Panc1 (cell line): ENCODE results near the gene CFAP97D1. TPM values are rescaled to one million over a fixed set of nuclear protein-coding genes. Genes with fewer than 3 reads are reported as not detected.

ENCODE experiments used
- ATAC-seq: fragments of 200-7000 bp; cut with Tn5 transposase; 2 replicates; pipeline ENCODE4 v1.9.1; 2020; ENCODE audit warnings: mild to moderate bottlenecking, moderate library complexity
- BruUV-seq: library from RNA; stranded (reverse); fragments of 400-500 nt; replicated peaks from 2 replicates; lab custom pipeline; 2021; lab: Mats Ljungman, UMichigan
- CTCF ChIA-PET: fragments of 300-600 bp; sonication (Branson Sonifier 250); formaldehyde crosslinking; loops from one replicate; lab custom pipeline; 2022; ENCODE audit warnings: antibody characterized with exemption; lab: Charles Lee
- POLR2A ChIA-PET: fragments of 300-600 bp; sonication (Branson Sonifier 250); formaldehyde crosslinking; loops from one replicate; lab custom pipeline; 2022; ENCODE audit warnings: antibody characterized with exemption; lab: Charles Lee
- DNase-seq: peaks from one replicate; pipeline ENCODE4 v3.0.0-alpha.2; 2010; ENCODE audit warnings: low read depth, low spot score
- H3K27ac ChIP-seq: 2 replicates; pipeline ENCODE4 v1.5.1; 2011; ENCODE audit warnings: mild to moderate bottlenecking, low read length, inconsistent platforms
- H3K27me3 ChIP-seq: fragments of 200-500 bp; sonication (Bioruptor generic); 2 replicates; pipeline ENCODE4 v1.6.0; 2014; ENCODE audit warnings: low read length, inconsistent platforms; ENCODE audit not compliant: control insufficient read depth, insufficient read depth
- H3K36me3 ChIP-seq: fragments of 200-500 bp; sonication (Bioruptor generic); 2 replicates; pipeline ENCODE4 v1.5.1; 2014; ENCODE audit warnings: inconsistent platforms, mild to moderate bottlenecking, low read length, moderate library complexity; ENCODE audit not compliant: control insufficient read depth, insufficient read depth
- H3K4me1 ChIP-seq: 2 replicates; pipeline ENCODE4 v1.5.1; 2011; ENCODE audit warnings: inconsistent platforms, mild to moderate bottlenecking, low read length, moderate library complexity; ENCODE audit not compliant: control insufficient read depth, insufficient read depth
- H3K4me3 ChIP-seq, 2 experiments: 2 replicates each; pipeline ENCODE4 v1.5.1; 2011 to 2012; ENCODE audit warnings: low read depth in 2 of 2, low read length in 2 of 2, mild to moderate bottlenecking in 2 of 2, inconsistent platforms in 1 of 2, moderate library complexity in 1 of 2
- H3K9me3 ChIP-seq: fragments of 200-500 bp; sonication (Bioruptor generic); 2 replicates; pipeline ENCODE4 v1.5.1; 2014; ENCODE audit warnings: low read depth, mild to moderate bottlenecking, inconsistent platforms, low read length, moderate library complexity; ENCODE audit not compliant: control insufficient read depth, insufficient read depth
- POLR2AphosphoS5 ChIP-seq: IDR thresholded peaks from 2 replicates; pipeline ENCODE4 v1.6.1; 2012; ENCODE audit warnings: mild to moderate bottlenecking, low read depth, low read length, moderate library complexity
- SIN3A ChIP-seq: IDR thresholded peaks from 2 replicates; pipeline ENCODE4 v1.6.1; 2012; ENCODE audit warnings: low read depth, mild to moderate bottlenecking, low read length, moderate library complexity, borderline replicate concordance; ENCODE audit not compliant: insufficient read depth
- TCF7L2 ChIP-seq: IDR thresholded peaks from 2 replicates; pipeline ENCODE4 v1.6.1; 2011; ENCODE audit warnings: mild to moderate bottlenecking, low read depth, low read length, inconsistent platforms
- in situ Hi-C: cut with HindIII; loops from 2 replicates; pipeline ENCODE4 v1.10.0; 2016; ENCODE audit warnings: low sequenced_read_pairs, low pct_unique_long_range_greater_than_20kb
- intact Hi-C: fragments of 100-400 bp; cut with micrococcal nuclease; formaldehyde crosslinking; loops from one replicate; pipeline ENCODE4 v1.10.0; 2022; ENCODE audit not compliant: unreplicated experiment
- total RNA-seq: library from RNA; stranded (reverse); gene quantifications from one replicate; pipeline ENCODE4 v1.2.1, GENCODE V29; 2021; ENCODE audit not compliant: unreplicated experiment
- TF ChIP-seq, protein P1 (sequence below), 2 experiments: IDR thresholded peaks; 2 replicates each; pipeline ENCODE4 v1.6.1; 2011 to 2012; ENCODE audit warnings: low read depth in 2 of 2, control low read depth in 1 of 2, low read length in 1 of 2, mild to moderate bottlenecking in 1 of 2, moderate library complexity in 1 of 2; ENCODE audit not compliant: insufficient read depth in 1 of 2
- TF ChIP-seq, protein P2 (sequence below): fragments of 450-650 bp; IDR thresholded peaks from 2 replicates; pipeline ENCODE4 v1.5.1; 2017; ENCODE audit warnings: mild to moderate bottlenecking

CFAP97D1 gene
- total RNA-seq, 1 experiment from 2014 or later, result not detected

DNA sequence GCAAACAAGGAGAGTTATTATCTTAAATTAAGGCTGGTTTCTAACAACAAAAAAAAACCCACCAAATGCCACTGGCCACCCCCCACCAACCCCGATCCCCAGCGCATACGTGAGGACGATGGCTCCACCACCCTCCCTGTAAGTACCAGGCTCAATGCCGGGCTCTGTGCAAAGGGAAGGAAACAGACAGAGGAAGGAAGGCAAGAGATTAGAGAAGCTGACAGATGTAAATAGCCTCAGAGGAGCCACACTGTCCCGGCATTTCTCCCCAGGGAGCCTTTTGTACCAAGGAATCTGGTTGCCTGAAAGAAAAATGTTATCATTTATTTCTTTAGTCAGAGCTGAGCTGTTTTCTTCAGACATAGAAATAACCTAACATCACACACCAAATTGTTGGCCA, 34.7 kb upstream of the CFAP97D1 start:
- CTCF ChIA-PET, result no interaction called here
- no peaks in the 10 kb centered on the region for H3K36me3 ChIP-seq
- ATAC-seq (no peak), DNase-seq (no peak)
- TF ChIP-seq POLR2AphosphoS5 (no peak), TCF7L2 (no peak)
- TF ChIP-seq, protein P1, sequence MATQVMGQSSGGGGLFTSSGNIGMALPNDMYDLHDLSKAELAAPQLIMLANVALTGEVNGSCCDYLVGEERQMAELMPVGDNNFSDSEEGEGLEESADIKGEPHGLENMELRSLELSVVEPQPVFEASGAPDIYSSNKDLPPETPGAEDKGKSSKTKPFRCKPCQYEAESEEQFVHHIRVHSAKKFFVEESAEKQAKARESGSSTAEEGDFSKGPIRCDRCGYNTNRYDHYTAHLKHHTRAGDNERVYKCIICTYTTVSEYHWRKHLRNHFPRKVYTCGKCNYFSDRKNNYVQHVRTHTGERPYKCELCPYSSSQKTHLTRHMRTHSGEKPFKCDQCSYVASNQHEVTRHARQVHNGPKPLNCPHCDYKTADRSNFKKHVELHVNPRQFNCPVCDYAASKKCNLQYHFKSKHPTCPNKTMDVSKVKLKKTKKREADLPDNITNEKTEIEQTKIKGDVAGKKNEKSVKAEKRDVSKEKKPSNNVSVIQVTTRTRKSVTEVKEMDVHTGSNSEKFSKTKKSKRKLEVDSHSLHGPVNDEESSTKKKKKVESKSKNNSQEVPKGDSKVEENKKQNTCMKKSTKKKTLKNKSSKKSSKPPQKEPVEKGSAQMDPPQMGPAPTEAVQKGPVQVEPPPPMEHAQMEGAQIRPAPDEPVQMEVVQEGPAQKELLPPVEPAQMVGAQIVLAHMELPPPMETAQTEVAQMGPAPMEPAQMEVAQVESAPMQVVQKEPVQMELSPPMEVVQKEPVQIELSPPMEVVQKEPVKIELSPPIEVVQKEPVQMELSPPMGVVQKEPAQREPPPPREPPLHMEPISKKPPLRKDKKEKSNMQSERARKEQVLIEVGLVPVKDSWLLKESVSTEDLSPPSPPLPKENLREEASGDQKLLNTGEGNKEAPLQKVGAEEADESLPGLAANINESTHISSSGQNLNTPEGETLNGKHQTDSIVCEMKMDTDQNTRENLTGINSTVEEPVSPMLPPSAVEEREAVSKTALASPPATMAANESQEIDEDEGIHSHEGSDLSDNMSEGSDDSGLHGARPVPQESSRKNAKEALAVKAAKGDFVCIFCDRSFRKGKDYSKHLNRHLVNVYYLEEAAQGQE (IDR thresholded peaks at IDR 0.05; ENCODE audit: insufficient read depth in 1 of 2, low read depth in 2 of 2, low read length in 1 of 2), result no peak
- TF ChIP-seq, protein P2, sequence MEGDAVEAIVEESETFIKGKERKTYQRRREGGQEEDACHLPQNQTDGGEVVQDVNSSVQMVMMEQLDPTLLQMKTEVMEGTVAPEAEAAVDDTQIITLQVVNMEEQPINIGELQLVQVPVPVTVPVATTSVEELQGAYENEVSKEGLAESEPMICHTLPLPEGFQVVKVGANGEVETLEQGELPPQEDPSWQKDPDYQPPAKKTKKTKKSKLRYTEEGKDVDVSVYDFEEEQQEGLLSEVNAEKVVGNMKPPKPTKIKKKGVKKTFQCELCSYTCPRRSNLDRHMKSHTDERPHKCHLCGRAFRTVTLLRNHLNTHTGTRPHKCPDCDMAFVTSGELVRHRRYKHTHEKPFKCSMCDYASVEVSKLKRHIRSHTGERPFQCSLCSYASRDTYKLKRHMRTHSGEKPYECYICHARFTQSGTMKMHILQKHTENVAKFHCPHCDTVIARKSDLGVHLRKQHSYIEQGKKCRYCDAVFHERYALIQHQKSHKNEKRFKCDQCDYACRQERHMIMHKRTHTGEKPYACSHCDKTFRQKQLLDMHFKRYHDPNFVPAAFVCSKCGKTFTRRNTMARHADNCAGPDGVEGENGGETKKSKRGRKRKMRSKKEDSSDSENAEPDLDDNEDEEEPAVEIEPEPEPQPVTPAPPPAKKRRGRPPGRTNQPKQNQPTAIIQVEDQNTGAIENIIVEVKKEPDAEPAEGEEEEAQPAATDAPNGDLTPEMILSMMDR, result no peak
- in situ Hi-C loops (no loop called here), intact Hi-C loops (no loop called here)
- no peaks in the 10 kb centered on the region for H3K4me1 ChIP-seq
- no peaks in the 10 kb centered on the region for H3K9me3 ChIP-seq
- no peaks in the 10 kb centered on the region; the same call in 1 of the 2 replicates for H3K27me3 ChIP-seq
- no TSS peak for BruUV-seq
- H3K27ac ChIP-seq, result no peak overlapping the region
- POLR2A ChIA-PET, result no interaction called here
- H3K4me3 ChIP-seq, result no peak overlapping the region

DNA sequence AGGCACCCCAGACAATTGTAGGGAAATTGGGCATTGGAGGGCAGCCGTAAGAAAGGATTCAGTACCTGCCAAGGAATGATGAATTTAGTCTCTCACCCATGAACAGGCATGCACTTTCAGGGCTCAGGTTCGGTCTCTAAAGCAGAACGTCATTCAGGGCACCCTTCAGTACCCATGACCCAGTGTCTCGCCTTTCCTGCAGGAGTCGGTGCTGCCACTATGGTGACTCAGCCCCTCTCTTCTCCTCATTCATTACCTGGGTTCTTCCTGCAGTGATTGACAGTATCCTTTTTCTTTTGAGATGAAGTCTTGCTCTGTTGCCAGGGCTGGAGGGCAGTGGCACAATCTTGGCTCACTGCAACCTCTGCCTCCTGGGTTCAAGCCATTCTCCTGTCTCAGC, 30.1 kb upstream of the CFAP97D1 start:
- TF ChIP-seq TCF7L2 (no peak), POLR2AphosphoS5 (no peak), SIN3A (no peak)
- TF ChIP-seq, protein P1 (IDR thresholded peaks at IDR 0.05; ENCODE audit: insufficient read depth in 1 of 2, low read depth in 2 of 2, low read length in 1 of 2), result no peak
- Histone ChIP-seq H3K36me3 (no peaks in the 10 kb centered on the region), H3K27ac (no peak overlapping the region), H3K27me3 (no peaks in the 10 kb centered on the region; the same call in 1 of the 2 replicates), H3K4me3 (no peak overlapping the region), H3K4me1 (no peaks in the 10 kb centered on the region), H3K9me3 (no peaks in the 10 kb centered on the region)
- in situ Hi-C loops, result loop anchor here (10.0 kb wide), 1 partner anchor 45 kb away; no protein-coding TSS in a partner anchor
- CTCF ChIA-PET, result no interaction called here
- intact Hi-C loops, result no loop called here
- no TSS peak for BruUV-seq
- POLR2A ChIA-PET, result no interaction called here
- no peak for DNase-seq
- no peak for ATAC-seq
